Left ventricle myocardium inferior (tissue), 1 donor: Measurements from ENCODE around the gene PAX5. TPM values are rescaled to one million over a fixed set of nuclear protein-coding genes. Genes with fewer than 3 reads are reported as not detected.

ENCODE experiments used
- DNase-seq: peaks from one replicate; pipeline ENCODE4 v3.0.0-alpha.2; 2020
- H3K27ac ChIP-seq: fragments of 200-600 bp; replicated peaks from 2 replicates; pipeline ENCODE4 v1.8.0; 2021
- H3K27me3 ChIP-seq: fragments of 200-600 bp; 2 replicates; pipeline ENCODE4 v1.8.0; 2021; ENCODE audit warnings: low read depth
- H3K36me3 ChIP-seq: fragments of 200-600 bp; 2 replicates; pipeline ENCODE4 v1.8.0; 2021
- H3K4me1 ChIP-seq: fragments of 200-600 bp; 2 replicates; pipeline ENCODE4 v1.8.0; 2021
- H3K4me3 ChIP-seq: fragments of 200-600 bp; 2 replicates; pipeline ENCODE4 v1.8.0; 2021; ENCODE audit warnings: mild to moderate bottlenecking, moderate library complexity
- H3K9me3 ChIP-seq: fragments of 200-600 bp; replicated peaks from 2 replicates; pipeline ENCODE4 v1.8.0; 2021
- intact Hi-C: fragments of 100-400 bp; cut with micrococcal nuclease; formaldehyde crosslinking; loops from one replicate; pipeline ENCODE4 v1.11.0; 2022
- total RNA-seq: library from RNA; stranded (reverse); fragmentation: NEBNext Ultra II Directional; extraction: Animal tissue kit (Norgen Biotek cat#: 25700); gene quantifications from one replicate; pipeline ENCODE4 v1.2.1, GENCODE V29; 2021
- TF ChIP-seq, protein P1 (sequence below): fragments of 200-600 bp; IDR thresholded peaks from 2 replicates; pipeline ENCODE4 v1.8.0; 2021; ENCODE audit warnings: antibody characterized with exemption, mild to moderate bottlenecking, borderline replicate concordance
- donor health status: DM: no; HTN: yes; CAD: no; lungs with severe emphysema.

The PAX5 gene
- total RNA-seq, 1 donor from 2014 or later: not detected

DNA sequence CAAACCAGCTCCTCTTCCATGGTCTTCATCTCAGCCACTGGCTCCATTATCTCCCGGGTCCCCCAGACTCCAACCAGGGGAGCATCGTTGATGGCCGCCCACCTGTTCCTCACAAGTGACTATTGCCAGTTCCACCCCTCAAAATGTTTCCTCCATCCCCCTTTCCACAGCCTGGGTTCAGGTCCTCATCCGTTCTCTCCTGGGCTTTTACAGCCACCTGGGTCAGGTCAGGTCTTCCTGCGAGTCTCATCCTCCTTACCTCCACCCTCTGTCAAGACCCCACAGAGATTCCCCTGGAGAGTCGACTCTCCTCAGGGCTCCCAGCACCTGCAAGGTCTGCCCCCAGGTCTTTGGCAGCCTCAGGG, 133.2 kb downstream of the PAX5 start:
- DNase-seq: no peak

DNA sequence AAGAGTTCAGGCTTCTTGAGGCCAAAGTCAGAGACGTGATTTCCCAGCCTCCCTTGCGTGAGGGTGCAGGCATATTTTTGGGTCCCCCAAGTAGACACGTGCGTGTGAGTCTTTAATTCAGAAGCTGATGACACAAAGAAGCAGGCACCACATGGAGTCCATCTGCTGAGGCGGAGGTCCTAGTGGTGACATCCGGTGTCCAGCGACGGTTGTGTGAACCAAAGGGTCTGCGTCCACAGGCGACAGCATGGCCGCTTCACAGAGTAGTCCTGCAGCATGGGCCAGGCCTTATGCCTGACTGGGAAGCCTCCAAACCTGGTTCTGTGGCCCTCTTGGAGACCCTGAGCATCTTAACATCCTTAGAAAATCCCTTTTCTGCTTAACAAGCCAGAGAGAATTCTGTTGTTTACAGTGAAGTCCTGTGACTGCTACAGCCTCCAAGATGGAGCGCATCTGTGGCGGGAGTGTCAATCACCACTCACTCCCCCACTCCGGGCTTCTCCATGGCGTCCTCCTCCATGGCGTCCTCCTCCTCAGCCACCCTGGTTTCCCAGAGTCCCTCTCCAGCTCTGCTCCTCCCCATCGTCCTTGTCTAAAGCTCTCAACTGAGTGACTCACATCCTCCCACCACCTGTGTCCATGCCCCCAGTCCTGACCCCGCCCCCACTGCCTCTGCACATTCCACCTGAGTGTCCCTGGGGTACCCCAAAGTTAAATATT, 133.8 kb downstream of the PAX5 start:
- Histone ChIP-seq H3K4me1 (no peaks in the 10 kb centered on the region), H3K9me3 (no peaks in the 10 kb centered on the region), H3K4me3 (no peak overlapping the region), H3K36me3 (no peaks in the 10 kb centered on the region), H3K27ac (no peak overlapping the region), H3K27me3 (peaks cover 72% of the 10 kb centered on the region)
- TF ChIP-seq, protein P1, sequence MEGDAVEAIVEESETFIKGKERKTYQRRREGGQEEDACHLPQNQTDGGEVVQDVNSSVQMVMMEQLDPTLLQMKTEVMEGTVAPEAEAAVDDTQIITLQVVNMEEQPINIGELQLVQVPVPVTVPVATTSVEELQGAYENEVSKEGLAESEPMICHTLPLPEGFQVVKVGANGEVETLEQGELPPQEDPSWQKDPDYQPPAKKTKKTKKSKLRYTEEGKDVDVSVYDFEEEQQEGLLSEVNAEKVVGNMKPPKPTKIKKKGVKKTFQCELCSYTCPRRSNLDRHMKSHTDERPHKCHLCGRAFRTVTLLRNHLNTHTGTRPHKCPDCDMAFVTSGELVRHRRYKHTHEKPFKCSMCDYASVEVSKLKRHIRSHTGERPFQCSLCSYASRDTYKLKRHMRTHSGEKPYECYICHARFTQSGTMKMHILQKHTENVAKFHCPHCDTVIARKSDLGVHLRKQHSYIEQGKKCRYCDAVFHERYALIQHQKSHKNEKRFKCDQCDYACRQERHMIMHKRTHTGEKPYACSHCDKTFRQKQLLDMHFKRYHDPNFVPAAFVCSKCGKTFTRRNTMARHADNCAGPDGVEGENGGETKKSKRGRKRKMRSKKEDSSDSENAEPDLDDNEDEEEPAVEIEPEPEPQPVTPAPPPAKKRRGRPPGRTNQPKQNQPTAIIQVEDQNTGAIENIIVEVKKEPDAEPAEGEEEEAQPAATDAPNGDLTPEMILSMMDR: no peak
- DNase-seq: no peak
- intact Hi-C loops: no loop called here

More for the DNA sequence above, 133.2 kb downstream of the PAX5 start:
- TF ChIP-seq, protein P1: no peak
- H3K9me3 ChIP-seq: no peaks in the 10 kb centered on the region
- no peak overlapping the region for H3K4me3 ChIP-seq
- no peaks in the 10 kb centered on the region for H3K4me1 ChIP-seq
- H3K36me3 ChIP-seq: no peaks in the 10 kb centered on the region
- H3K27ac ChIP-seq: no peak overlapping the region
- intact Hi-C loops: no loop called here
- H3K27me3 ChIP-seq: peaks cover 72% of the 10 kb centered on the region

DNA sequence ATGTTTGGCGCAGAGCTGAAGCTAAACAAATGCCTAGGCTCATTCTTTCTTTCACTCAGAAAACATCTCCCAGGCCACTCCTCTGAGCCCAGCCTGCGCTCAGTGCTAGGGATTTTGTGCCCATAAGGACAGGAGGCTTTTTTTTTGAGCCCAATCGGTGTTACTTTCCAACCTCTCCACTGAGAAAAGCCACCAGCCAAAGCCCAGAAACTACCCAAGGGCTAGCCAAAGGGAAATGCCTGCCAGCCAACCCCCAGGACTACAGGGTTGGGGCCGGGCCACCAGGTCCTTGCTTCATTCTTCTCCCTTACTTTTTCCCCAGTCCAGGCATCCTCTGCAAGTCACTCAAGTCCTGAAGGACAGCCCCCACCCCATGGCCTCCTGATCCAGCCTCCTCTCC, 134.7 kb downstream of the PAX5 start:
- TF ChIP-seq, protein P1: no peak
- H3K27me3 ChIP-seq: peaks cover 73% of the 10 kb centered on the region
- no peaks in the 10 kb centered on the region for H3K36me3 ChIP-seq
- intact Hi-C loops: no loop called here
- DNase-seq: no peak
- no peak overlapping the region for H3K4me3 ChIP-seq
- no peaks in the 10 kb centered on the region for H3K4me1 ChIP-seq
- H3K27ac ChIP-seq: no peak overlapping the region
- H3K9me3 ChIP-seq: no peaks in the 10 kb centered on the region

DNA sequence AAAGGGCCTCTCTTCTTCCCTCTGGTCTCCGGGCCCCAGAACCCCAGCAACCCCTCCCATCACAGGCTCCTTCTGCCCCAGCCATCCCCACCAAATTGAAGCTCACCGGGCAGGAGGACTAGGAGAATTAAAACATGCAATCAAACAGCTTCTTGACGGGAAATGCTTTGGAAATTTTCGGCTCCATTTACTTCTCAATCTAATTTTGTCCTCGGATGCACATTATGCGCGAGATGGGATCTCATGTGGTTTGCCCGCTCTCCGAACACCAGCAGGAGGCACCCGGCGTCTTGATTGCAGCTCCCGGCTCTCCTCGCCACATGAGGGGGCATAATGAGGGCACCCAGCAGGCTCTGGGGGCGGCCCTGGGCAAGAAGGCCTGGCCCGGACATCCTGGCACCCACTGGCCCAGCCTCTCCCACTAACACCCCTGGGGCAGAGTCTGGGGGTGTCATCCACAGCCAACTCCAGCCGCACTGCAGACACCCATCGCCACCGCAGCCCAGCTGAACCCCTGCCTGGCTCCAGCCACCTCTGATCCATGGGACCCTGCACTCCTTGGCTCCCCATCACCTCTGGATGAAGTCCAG, 135.5 kb downstream of the PAX5 start:
- Histone ChIP-seq H3K36me3 (no peaks in the 10 kb centered on the region), H3K27ac (no peak overlapping the region), H3K27me3 (peaks cover 82% of the 10 kb centered on the region)

DNA sequence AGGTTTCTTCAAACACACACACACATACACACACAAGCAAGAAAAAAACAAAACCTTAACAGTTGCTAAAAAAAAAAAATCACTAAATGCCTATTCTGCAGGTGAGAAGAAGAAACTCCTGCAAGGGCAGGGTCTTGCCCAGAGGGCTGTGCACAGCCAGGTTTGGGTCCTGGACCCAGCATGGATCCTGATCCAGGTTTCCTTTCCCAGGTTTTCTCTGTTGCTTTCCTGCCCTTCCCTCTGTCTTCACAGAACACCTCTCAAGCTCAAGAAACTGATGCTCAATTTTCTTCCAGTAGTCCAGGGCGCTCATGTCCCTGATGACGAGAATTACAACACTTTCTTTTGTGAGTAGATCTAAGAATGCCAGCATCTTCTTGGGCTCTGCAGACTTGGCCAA, 136.6 kb downstream of the PAX5 start:
- no peak for DNase-seq
- H3K4me3 ChIP-seq: no peak overlapping the region
- H3K4me1 ChIP-seq: no peaks in the 10 kb centered on the region
- no peaks in the 10 kb centered on the region for H3K36me3 ChIP-seq
- TF ChIP-seq, protein P1: no peak
- H3K27me3 ChIP-seq: peaks cover 93% of the 10 kb centered on the region
- no peak overlapping the region for H3K27ac ChIP-seq
- H3K9me3 ChIP-seq: no peaks in the 10 kb centered on the region
- intact Hi-C loops: no loop called here

More for the DNA sequence above, 135.5 kb downstream of the PAX5 start:
- Histone ChIP-seq H3K9me3 (no peaks in the 10 kb centered on the region), H3K4me1 (no peaks in the 10 kb centered on the region), H3K4me3 (no peak overlapping the region)
- DNase-seq: no peak
- TF ChIP-seq, protein P1: no peak
- intact Hi-C loops: no loop called here
